HG02840 (cell line): Measurements from ENCODE around the gene CES5A.
"Not testable (repeated sequence)": the region's sequence is repeated elsewhere in the genome, so short reads cannot be mapped to it uniquely, and the experiment has no call there.

ENCODE experiments used
- ATAC-seq: cut with Tn5 transposase; IDR thresholded peaks from one replicate; pipeline ENCODE4 v1.9.1; 2021; ENCODE audit warnings: mild to moderate bottlenecking, moderate library complexity, moderate number of reproducible peaks; ENCODE audit not compliant: unreplicated experiment, low FRiP score

Gene CES5A

GRCh38 chr16:55803681-55804080, 71.5 kb downstream of the CES5A start:
- ATAC-seq: not testable (repeated sequence)
